Hepatocyte (in vitro differentiated cells): ENCODE results near the gene SV2A. TPM values are rescaled to one million over a fixed set of nuclear protein-coding genes. Genes with fewer than 3 reads are reported as not detected.

Source experiments
- DNase-seq: peaks from one replicate; pipeline ENCODE4 v3.0.0-alpha.2; 2016; ENCODE audit warnings: low spot score
- H2AFZ ChIP-seq: fragments of 200-600 bp; sonication (generic); 2 replicates; pipeline ENCODE4 v1.6.0; 2016; ENCODE audit warnings: antibody characterized with exemption, mild to moderate bottlenecking
- H3K27ac ChIP-seq: fragments of 200-600 bp; sonication (generic); 2 replicates; pipeline ENCODE4 v1.5.1; 2016; ENCODE audit warnings: mild to moderate bottlenecking
- H3K27me3 ChIP-seq: fragments of 200-600 bp; sonication (generic); 2 replicates; pipeline ENCODE4 v1.6.1; 2016
- H3K36me3 ChIP-seq: fragments of 200-600 bp; sonication (generic); replicated peaks from 2 replicates; pipeline ENCODE4 v1.5.1; 2016; ENCODE audit warnings: low read depth; ENCODE audit not compliant: insufficient read depth
- H3K4me1 ChIP-seq: fragments of 200-600 bp; sonication (generic); 2 replicates; pipeline ENCODE4 v1.5.1; 2016; ENCODE audit warnings: mild to moderate bottlenecking, moderate library complexity; ENCODE audit not compliant: insufficient read depth
- H3K4me2 ChIP-seq: fragments of 200-600 bp; sonication (generic); 2 replicates; pipeline ENCODE4 v1.6.0; 2016
- H3K4me3 ChIP-seq: fragments of 200-600 bp; sonication (generic); 2 replicates; pipeline ENCODE4 v1.5.1; 2016; ENCODE audit warnings: mild to moderate bottlenecking
- H3K79me2 ChIP-seq: fragments of 200-600 bp; sonication (generic); 2 replicates; pipeline ENCODE4 v1.6.0; 2017; ENCODE audit warnings: mild to moderate bottlenecking
- H3K9me2 ChIP-seq: fragments of 200-600 bp; sonication (generic); replicated peaks from 2 replicates; pipeline ENCODE4 v1.6.0; 2017; ENCODE audit warnings: mild to moderate bottlenecking; ENCODE audit not compliant: insufficient read depth
- H3K9me3 ChIP-seq: fragments of 200-600 bp; sonication (generic); 2 replicates; pipeline ENCODE4 v1.5.1; 2016; ENCODE audit warnings: low read depth, mild to moderate bottlenecking
- H4K20me1 ChIP-seq: fragments of 200-600 bp; sonication (generic); 2 replicates; pipeline ENCODE4 v1.6.0; 2016; ENCODE audit warnings: mild to moderate bottlenecking; ENCODE audit not compliant: insufficient read depth, poor library complexity, severe bottlenecking
- CTCF ChIP-seq: fragments of 200-600 bp; sonication (generic); IDR thresholded peaks from 2 replicates; pipeline ENCODE4 v1.5.1; 2016; ENCODE audit warnings: antibody characterized with exemption, mild to moderate bottlenecking; ENCODE audit not compliant: poor library complexity
- EZH2 ChIP-seq: fragments of 200-600 bp; sonication (generic); IDR thresholded peaks from 2 replicates; pipeline ENCODE4 v1.6.1; 2016; ENCODE audit warnings: antibody characterized with exemption, mild to moderate bottlenecking, borderline replicate concordance
- EZH2phosphoT487 ChIP-seq: fragments of 200-600 bp; sonication (generic); IDR thresholded peaks from one replicate; pipeline ENCODE4 v1.6.1; 2018; ENCODE audit warnings: antibody characterized with exemption, mild to moderate bottlenecking, low read depth, moderate library complexity; ENCODE audit not compliant: unreplicated experiment, severe bottlenecking
- WGBS: methylation state at CpG from one replicate; pipeline ENCODE4 v1.1.6; 2016; ENCODE audit warnings: low lambda C conversion rate; ENCODE audit errors: missing lambda C conversion rate; 5-methylcytosine and 5-hydroxymethylcytosine counted together
- polyA plus RNA-seq: library from polyadenylated mRNA; unstranded; fragments of >200 nt; fragmentation: Nextera tagmentation; extraction: Ambion mirVana; gene quantifications from 2 replicates; pipeline ENCODE4 v1.2.1, GENCODE V29; 2016
- total RNA-seq: library from RNA; depleted of rRNA; stranded (reverse); fragments of >200 nt; gene quantifications from 2 replicates; pipeline ENCODE4 v1.2.3, GENCODE V29; 2014

SV2A gene
- total and polyA plus RNA-seq, 2 experiments from 2014 or later = 5.0 to 5.5 TPM

GRCh38 chr1:149965440-149965839, 47.8 kb upstream of the SV2A start:
- Histone ChIP-seq H3K27me3 (no peaks in the 10 kb centered on the region), H3K36me3 (no peaks in the 10 kb centered on the region), H3K9me2 (no peaks in the 10 kb centered on the region), H3K4me2 (no peak overlapping the region), H3K4me3 (no peak overlapping the region), H3K27ac (no peak overlapping the region), H4K20me1 (peaks cover 3% of the 10 kb centered on the region), H2AFZ (no peak overlapping the region), H3K9me3 (no peaks in the 10 kb centered on the region), H3K4me1 (no peaks in the 10 kb centered on the region), H3K79me2 (peaks cover 2% of the 10 kb centered on the region)
- WGBS = 95% methylated on average over 3 of the region's 3 CpGs
- no peak for TF ChIP-seq CTCF
- no peak for TF ChIP-seq EZH2
- no peak for TF ChIP-seq EZH2phosphoT487
- DNase-seq = no peak

- Histone ChIP-seq H3K4me3 (no peak overlapping the region), H3K4me2 (no peak overlapping the region), H3K36me3 (no peaks in the 10 kb centered on the region), H3K79me2 (no peaks in the 10 kb centered on the region), H3K27me3 (no peaks in the 10 kb centered on the region), H4K20me1 (no peaks in the 10 kb centered on the region), H3K9me2 (no peaks in the 10 kb centered on the region), H3K9me3 (no peaks in the 10 kb centered on the region), H3K27ac (no peak overlapping the region), H2AFZ (no peak overlapping the region), H3K4me1 (no peaks in the 10 kb centered on the region)
- TF ChIP-seq EZH2phosphoT487 = no peak
- TF ChIP-seq EZH2 = no peak
- no peak for TF ChIP-seq CTCF
- DNase-seq = no peak
- WGBS = 83% methylated on average over 3 of the region's 3 CpGs
Measured at GRCh38 chr1:149963358-149963757, 45.7 kb upstream of the SV2A start.

GRCh38 chr1:149962736-149963135, 45.1 kb upstream of the SV2A start:
- no peak overlapping the region for H3K4me3 ChIP-seq
- H3K9me3 ChIP-seq = no peaks in the 10 kb centered on the region
- DNase-seq = no peak
- H2AFZ ChIP-seq = no peak overlapping the region
- H3K27ac ChIP-seq = peak overlapping the region; percentile 17
- peaks cover 3% of the 10 kb centered on the region for H3K36me3 ChIP-seq
- H4K20me1 ChIP-seq = no peaks in the 10 kb centered on the region
- 87% methylated on average over 2 of the region's 2 CpGs for WGBS
- H3K4me1 ChIP-seq = no peaks in the 10 kb centered on the region
- H3K79me2 ChIP-seq = no peaks in the 10 kb centered on the region
- H3K4me2 ChIP-seq = no peak overlapping the region
- no peaks in the 10 kb centered on the region for H3K9me2 ChIP-seq
- TF ChIP-seq EZH2phosphoT487 (no peak), EZH2 (no peak), CTCF (no peak)
- H3K27me3 ChIP-seq = no peaks in the 10 kb centered on the region
